HepG2 (cell line): ENCODE measurements around the gene TMEM151A. TPM values are rescaled to one million over a fixed set of nuclear protein-coding genes. Genes with fewer than 3 reads are reported as not detected.
A peak's percentile ranks its signal among the peaks of the same experiment; 100 is the strongest.

ENCODE experiments used
- ATAC-seq: fragments of 200-7000 bp; cut with Tn5 transposase; 3 replicates; pipeline ENCODE4 v1.9.1; 2020; ENCODE audit warnings: mild to moderate bottlenecking, moderate library complexity
- BruUV-seq: library from RNA; stranded (reverse); fragments of 400-500 nt; replicated peaks from 2 replicates; lab custom pipeline; 2021; lab: Mats Ljungman, UMichigan
- CTCF ChIA-PET: fragments of 300-600 bp; formaldehyde crosslinking; extraction: SDS; loops from one replicate; lab custom pipeline; 2021; ENCODE audit warnings: low total read pairs, inconsistent platforms, low intra/inter-chr PET ratio; lab: Yijun Ruan, JAX
- POLR2A ChIA-PET: fragments of 350-600 bp; sonication (Branson Sonifier 250); formaldehyde crosslinking; loops from one replicate; lab custom pipeline; 2020; ENCODE audit warnings: antibody characterized with exemption, inconsistent platforms; lab: Yijun Ruan, JAX
- DNase-seq: peaks from one replicate; pipeline ENCODE4 v3.0.0-alpha.2; 2015; ENCODE audit warnings: low spot score
- FAIRE-seq: peaks from 3 replicates; lab custom pipeline; 2011; peaks lifted over from hg19 to GRCh38; lab: Jason Lieb, UNC
- H2AFZ ChIP-seq: one replicate; pipeline ENCODE4 v1.6.1; 2011; ENCODE audit warnings: low read length, inconsistent platforms
- H3K27ac ChIP-seq: fragments of 300-600 bp; 3 replicates; pipeline ENCODE4 v1.8.0; 2011; ENCODE audit warnings: mixed run types, mild to moderate bottlenecking, mixed read lengths, low read length, inconsistent platforms; ENCODE audit not compliant: insufficient read depth; ENCODE audit errors: extremely low read length
- H3K27me3 ChIP-seq, 2 experiments: fragments of 200-600 bp in 1 of 2; 2 replicates in 1 of 2; 3 replicates in 1 of 2; pipeline versions ENCODE4 v1.6.0 to v1.8.0; 2011; ENCODE audit warnings: low read length in 2 of 2, mild to moderate bottlenecking in 2 of 2, moderate library complexity in 2 of 2, inconsistent platforms in 1 of 2; ENCODE audit not compliant: insufficient read depth in 2 of 2, control insufficient read depth in 1 of 2
- H3K36me3 ChIP-seq, 2 experiments: fragments of 200-600 bp in 1 of 2; replicated peaks in 1 of 2; 2 replicates in 1 of 2; 3 replicates in 1 of 2; pipeline versions ENCODE4 v1.5.1 to v1.8.0; 2011; ENCODE audit warnings: low read length in 2 of 2, inconsistent platforms in 1 of 2; ENCODE audit not compliant: insufficient read depth in 2 of 2, control insufficient read depth in 1 of 2
- H3K4me1 ChIP-seq: 2 replicates; pipeline ENCODE4 v1.5.1; 2012; ENCODE audit warnings: low read length, inconsistent platforms; ENCODE audit not compliant: insufficient read depth
- H3K4me2 ChIP-seq: 2 replicates; pipeline ENCODE4 v1.6.0; 2011; ENCODE audit warnings: low read depth, low read length, inconsistent platforms
- H3K4me3 ChIP-seq, 3 experiments: fragments of 200-600 bp in 1 of 3; sonication (generic), shearing (Covaris generic) in 1 of 3; replicated peaks in 1 of 3; 2 replicates each; pipeline ENCODE4 v1.5.1; 2011 to 2016; ENCODE audit warnings: low read length in 3 of 3, inconsistent platforms in 2 of 3, low read depth in 2 of 3, mild to moderate bottlenecking in 2 of 3, control low read depth in 1 of 3, mixed read lengths in 1 of 3; ENCODE audit not compliant: insufficient read depth in 1 of 3
- H3K79me2 ChIP-seq: one replicate; pipeline ENCODE4 v1.6.1; 2011; ENCODE audit warnings: low read length, inconsistent platforms; ENCODE audit not compliant: insufficient read depth
- H3K9ac ChIP-seq: 2 replicates; pipeline ENCODE4 v1.6.0; 2011; ENCODE audit warnings: mild to moderate bottlenecking, low read depth, low read length, inconsistent platforms; ENCODE audit not compliant: insufficient read depth
- H3K9me3 ChIP-seq: 2 replicates; pipeline ENCODE4 v1.5.1; 2012; ENCODE audit warnings: mild to moderate bottlenecking, low read length
- H4K20me1 ChIP-seq: 2 replicates; pipeline ENCODE4 v1.6.0; 2011; ENCODE audit warnings: inconsistent platforms, mild to moderate bottlenecking, low read length, moderate library complexity; ENCODE audit not compliant: insufficient read depth
- ARID2 ChIP-seq: sonication (generic); formaldehyde crosslinking; IDR thresholded peaks from 2 replicates; pipeline ENCODE4 v1.8.1; 2022; ENCODE audit warnings: mild to moderate bottlenecking, missing genetic modification reagents, borderline replicate concordance
- ATM ChIP-seq: fragments of 450-650 bp; IDR thresholded peaks from 2 replicates; pipeline ENCODE4 v1.7.1; 2017; ENCODE audit warnings: mild to moderate bottlenecking, borderline replicate concordance
- DMAP1 ChIP-seq: IDR thresholded peaks from 2 replicates; pipeline ENCODE4 v1.6.1; 2016
- DR1 ChIP-seq: sonication (generic); formaldehyde crosslinking; IDR thresholded peaks from 2 replicates; pipeline ENCODE4 v1.8.0; 2021; ENCODE audit warnings: mild to moderate bottlenecking, missing genetic modification reagents, inconsistent platforms
- FOXM1 ChIP-seq: sonication (generic); formaldehyde crosslinking; IDR thresholded peaks from 2 replicates; pipeline ENCODE4 v1.5.0; 2020; ENCODE audit warnings: missing genetic modification reagents
- IRF2 ChIP-seq: IDR thresholded peaks from 2 replicates; pipeline ENCODE4 v1.6.1; 2018; ENCODE audit warnings: missing genetic modification reagents, missing compliant biosample characterization
- MLLT10 ChIP-seq: sonication (generic); formaldehyde crosslinking; IDR thresholded peaks from 2 replicates; pipeline ENCODE4 v1.4.0; 2020; ENCODE audit warnings: missing genetic modification reagents
- SMAD1 ChIP-seq: sonication (generic); formaldehyde crosslinking; IDR thresholded peaks from 2 replicates; pipeline ENCODE4 v1.4.0; 2020; ENCODE audit warnings: missing genetic modification reagents, low read depth, mild to moderate bottlenecking, borderline replicate concordance
- ZNF333 ChIP-seq: sonication (generic); formaldehyde crosslinking; IDR thresholded peaks from 2 replicates; pipeline ENCODE4 v1.4.0; 2020; ENCODE audit warnings: mild to moderate bottlenecking, missing genetic modification reagents, borderline replicate concordance
- ZNF737 ChIP-seq: sonication (generic); formaldehyde crosslinking; IDR thresholded peaks from 2 replicates; pipeline ENCODE4 v1.5.0; 2020; ENCODE audit warnings: missing genetic modification reagents, mild to moderate bottlenecking, borderline replicate concordance
- WGBS: methylation state at CpG from one replicate; pipeline ENCODE4 v1.1.6; 2017; ENCODE audit warnings: low lambda C conversion rate; 5-methylcytosine and 5-hydroxymethylcytosine counted together
- in situ Hi-C: cut with HindIII; loops from 2 replicates; pipeline ENCODE4 v1.10.0; 2017; ENCODE audit warnings: low pct_unique_long_range_greater_than_20kb; ENCODE audit not compliant: extremely low pct_ligation_motif_present
- intact Hi-C: fragments of 100-400 bp; cut with micrococcal nuclease; formaldehyde crosslinking; loops from one replicate; pipeline ENCODE4 v1.10.0; 2022; ENCODE audit not compliant: unreplicated experiment
- polyA plus RNA-seq, 8 experiments: library from polyadenylated mRNA; depleted of rRNA in 3 of 8; stranded (reverse) in 7 of 8; unstranded in 1 of 8; fragments of >200 nt; fragmentation: Illumina TruSeq in 4 of 8; extraction: Trizol in 4 of 8; gene quantifications; 2 replicates each; pipeline versions ENCODE4 v1.2.1 to v1.2.3, GENCODE V29; 2011 to 2016; ENCODE audit warnings: low read depth in 4 of 8, missing spikeins in 1 of 8, mixed read lengths in 1 of 8; ENCODE audit not compliant: insufficient read depth in 1 of 8
- total RNA-seq, 5 experiments: library from RNA; depleted of rRNA; stranded (reverse); fragments of >200 nt; fragmentation: Illumina TruSeq; extraction: Trizol; gene quantifications; 2 replicates each; pipeline ENCODE4 v1.2.3, GENCODE V29; 2016; ENCODE audit warnings: low read depth in 1 of 5
- TF ChIP-seq, protein P1 (sequence below): sonication (generic); formaldehyde crosslinking; IDR thresholded peaks from 2 replicates; pipeline ENCODE4 v1.9.0; 2021; ENCODE audit warnings: missing genetic modification reagents, borderline replicate concordance
- TF ChIP-seq, protein P2 (sequence below): IDR thresholded peaks from 2 replicates; pipeline ENCODE4 v1.6.1; 2016; ENCODE audit warnings: low read depth, control low read depth
- TF ChIP-seq, protein P3 (sequence below): sonication (generic); formaldehyde crosslinking; IDR thresholded peaks from 2 replicates; pipeline ENCODE4 v1.5.1; 2020; ENCODE audit warnings: missing genetic modification reagents, mild to moderate bottlenecking, borderline replicate concordance

The TMEM151A gene
- total and polyA plus RNA-seq, 2 of the 13 experiments (the other 11 are each of a cell fraction or from before 2014, with no cell fraction given), result 0.18 to 0.33 TPM

DNA sequence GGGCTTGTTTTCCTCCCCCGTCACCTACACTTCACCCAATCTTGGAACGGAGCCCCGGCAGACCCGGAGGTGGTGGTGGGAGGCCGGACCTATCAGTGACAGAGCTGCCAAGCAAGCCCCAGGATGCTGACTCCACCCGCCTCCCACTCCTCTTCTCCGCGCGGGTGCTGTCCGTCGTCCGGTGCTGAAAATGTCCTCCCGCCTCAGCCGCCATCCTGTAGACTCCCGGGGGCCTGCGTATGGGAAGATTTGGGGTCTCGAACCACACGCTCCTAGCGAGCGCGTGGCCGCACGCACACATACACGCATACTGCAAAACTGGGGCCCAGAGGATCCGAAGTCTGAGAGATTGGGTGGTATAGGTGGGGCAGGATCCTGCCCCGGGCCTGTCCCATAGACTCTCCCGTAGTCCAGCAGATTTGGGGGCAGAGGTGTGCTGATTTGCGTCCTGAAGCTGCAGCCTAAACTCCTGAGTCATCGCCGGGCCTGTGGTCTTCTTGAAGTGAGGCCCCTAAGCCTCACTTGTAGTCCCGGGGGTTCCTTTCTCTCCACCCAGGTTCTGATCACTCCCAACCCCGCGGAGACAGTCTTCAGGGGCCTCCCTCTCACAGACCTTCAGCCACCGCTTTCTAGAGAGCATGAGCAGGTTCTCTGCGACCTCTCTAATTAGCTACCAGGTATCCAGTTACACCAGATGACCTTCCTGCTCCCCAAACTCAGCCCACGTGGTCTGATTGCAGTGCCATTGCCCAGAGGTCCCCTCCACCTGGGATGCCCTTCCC lies 2.0 kb upstream of the TMEM151A start:
- BruUV-seq, result TSS peak; percentile 97
- under 1% methylated on average over 23 of the region's 36 CpGs for WGBS
- Histone ChIP-seq H3K4me2 (peak overlapping the region; percentile 88), H2AFZ (no peak overlapping the region), H3K4me1 (peaks cover 61% of the 10 kb centered on the region), H3K36me3 (peaks cover 5 to 22% of the 10 kb centered on the region in 2 experiments; a peak in 4 of 5 replicates), H3K79me2 (peaks cover 29% of the 10 kb centered on the region), H4K20me1 (no peaks in the 10 kb centered on the region), H3K4me3 (peak overlapping the region; percentile 74 to 95 (median 78)), H3K9ac (peak overlapping the region; percentile 96), H3K9me3 (no peaks in the 10 kb centered on the region), H3K27ac (peak overlapping the region; percentile 97), H3K27me3 (peaks cover 0 to 24% of the 10 kb centered on the region in 2 experiments; a peak in 4 of 5 replicates)
- in situ Hi-C loops (loop anchor here (5.0 kb wide), 1 partner anchor 38 kb away; no protein-coding TSS in a partner anchor), intact Hi-C loops (loop anchor here (2.0 kb wide), 1 partner anchor 21 kb away; the partner anchor contains the start of gene RAB1B)
- FAIRE-seq (no peak), DNase-seq (no peak), ATAC-seq (peak; percentile 52)
- ChIA-PET CTCF (interaction anchor here (1.0 kb wide), 1 partner anchor 20 kb away, joined by 3 read pairs; no protein-coding TSS in a partner anchor), POLR2A (interaction anchor here (0.6 to 5.7 kb wide), 29 partner anchors 8 to 577 kb away, joined by 3 to 121 read pairs (median 5); partner anchors contain the start of genes CCDC85B, CD248, DPP3 and MRPL11)
- TF ChIP-seq, protein P1, sequence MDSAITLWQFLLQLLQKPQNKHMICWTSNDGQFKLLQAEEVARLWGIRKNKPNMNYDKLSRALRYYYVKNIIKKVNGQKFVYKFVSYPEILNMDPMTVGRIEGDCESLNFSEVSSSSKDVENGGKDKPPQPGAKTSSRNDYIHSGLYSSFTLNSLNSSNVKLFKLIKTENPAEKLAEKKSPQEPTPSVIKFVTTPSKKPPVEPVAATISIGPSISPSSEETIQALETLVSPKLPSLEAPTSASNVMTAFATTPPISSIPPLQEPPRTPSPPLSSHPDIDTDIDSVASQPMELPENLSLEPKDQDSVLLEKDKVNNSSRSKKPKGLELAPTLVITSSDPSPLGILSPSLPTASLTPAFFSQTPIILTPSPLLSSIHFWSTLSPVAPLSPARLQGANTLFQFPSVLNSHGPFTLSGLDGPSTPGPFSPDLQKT (CRISPR knock-in tag), result no peak
- TF ChIP-seq, protein P2, sequence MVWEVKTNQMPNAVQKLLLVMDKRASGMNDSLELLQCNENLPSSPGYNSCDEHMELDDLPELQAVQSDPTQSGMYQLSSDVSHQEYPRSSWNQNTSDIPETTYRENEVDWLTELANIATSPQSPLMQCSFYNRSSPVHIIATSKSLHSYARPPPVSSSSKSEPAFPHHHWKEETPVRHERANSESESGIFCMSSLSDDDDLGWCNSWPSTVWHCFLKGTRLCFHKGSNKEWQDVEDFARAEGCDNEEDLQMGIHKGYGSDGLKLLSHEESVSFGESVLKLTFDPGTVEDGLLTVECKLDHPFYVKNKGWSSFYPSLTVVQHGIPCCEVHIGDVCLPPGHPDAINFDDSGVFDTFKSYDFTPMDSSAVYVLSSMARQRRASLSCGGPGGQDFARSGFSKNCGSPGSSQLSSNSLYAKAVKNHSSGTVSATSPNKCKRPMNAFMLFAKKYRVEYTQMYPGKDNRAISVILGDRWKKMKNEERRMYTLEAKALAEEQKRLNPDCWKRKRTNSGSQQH (CRISPR knock-in tag), result peak; percentile 95
- TF ChIP-seq IRF2 (CRISPR knock-in tag), result peak; percentile 84
- 0 out of 2 replicates have a peak, but pooled peaks have one; percentile 57 for TF ChIP-seq FOXM1 (CRISPR knock-in tag)
- peak; percentile 98; the same call in 1 of the 2 replicates for TF ChIP-seq ARID2 (CRISPR knock-in tag)
- TF ChIP-seq SMAD1 (CRISPR knock-in tag), result no peak
- TF ChIP-seq, protein P3, sequence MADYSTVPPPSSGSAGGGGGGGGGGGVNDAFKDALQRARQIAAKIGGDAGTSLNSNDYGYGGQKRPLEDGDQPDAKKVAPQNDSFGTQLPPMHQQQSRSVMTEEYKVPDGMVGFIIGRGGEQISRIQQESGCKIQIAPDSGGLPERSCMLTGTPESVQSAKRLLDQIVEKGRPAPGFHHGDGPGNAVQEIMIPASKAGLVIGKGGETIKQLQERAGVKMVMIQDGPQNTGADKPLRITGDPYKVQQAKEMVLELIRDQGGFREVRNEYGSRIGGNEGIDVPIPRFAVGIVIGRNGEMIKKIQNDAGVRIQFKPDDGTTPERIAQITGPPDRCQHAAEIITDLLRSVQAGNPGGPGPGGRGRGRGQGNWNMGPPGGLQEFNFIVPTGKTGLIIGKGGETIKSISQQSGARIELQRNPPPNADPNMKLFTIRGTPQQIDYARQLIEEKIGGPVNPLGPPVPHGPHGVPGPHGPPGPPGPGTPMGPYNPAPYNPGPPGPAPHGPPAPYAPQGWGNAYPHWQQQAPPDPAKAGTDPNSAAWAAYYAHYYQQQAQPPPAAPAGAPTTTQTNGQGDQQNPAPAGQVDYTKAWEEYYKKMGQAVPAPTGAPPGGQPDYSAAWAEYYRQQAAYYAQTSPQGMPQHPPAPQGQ (CRISPR knock-in tag), result no peak
- TF ChIP-seq ZNF737 (CRISPR knock-in tag), result 0 out of 2 replicates have a peak, but pooled peaks have one; percentile 57
- peak; percentile 11; the same call in 1 of the 2 replicates for TF ChIP-seq DR1 (CRISPR knock-in tag)
- no peak for TF ChIP-seq MLLT10 (CRISPR knock-in tag)
- no peak for TF ChIP-seq DMAP1 (CRISPR knock-in tag)
- no peak for TF ChIP-seq ATM
- peak; percentile 55; the same call in 1 of the 2 replicates for TF ChIP-seq ZNF333 (CRISPR knock-in tag)
